GM23338 (cell line): Measurements from ENCODE around the gene FAM204A. TPM values are rescaled to one million over a fixed set of nuclear protein-coding genes. Genes with fewer than 3 reads are reported as not detected.

Experiments
- ATAC-seq: fragments of 200-7000 bp; cut with Tn5 transposase; 3 replicates; pipeline ENCODE4 v1.9.1; 2020
- DNase-seq: peaks from one replicate; pipeline ENCODE4 v3.0.0-alpha.2; 2015; ENCODE audit warnings: low spot score
- H2AFZ ChIP-seq: fragments of 200-600 bp; sonication (generic); 2 replicates; pipeline ENCODE4 v1.8.0; 2016; ENCODE audit warnings: antibody characterized with exemption, mild to moderate bottlenecking, moderate library complexity
- H3F3A ChIP-seq: fragments of 200-600 bp; sonication (generic); replicated peaks from 2 replicates; pipeline ENCODE4 v1.8.0; 2017; ENCODE audit warnings: antibody characterized with exemption, mixed run types, low read depth
- H3K27ac ChIP-seq: fragments of 200-600 bp; sonication (generic); 2 replicates; pipeline ENCODE4 v1.6.1; 2016; ENCODE audit warnings: low read depth
- H3K27me3 ChIP-seq: fragments of 200-600 bp; sonication (generic); 2 replicates; pipeline ENCODE4 v1.8.0; 2016; ENCODE audit warnings: mild to moderate bottlenecking, mixed run types, moderate library complexity; ENCODE audit not compliant: insufficient read depth
- H3K36me3 ChIP-seq: fragments of 200-600 bp; sonication (generic); 2 replicates; pipeline ENCODE4 v1.8.0; 2016; ENCODE audit warnings: mild to moderate bottlenecking; ENCODE audit not compliant: insufficient read depth
- H3K4me1 ChIP-seq: fragments of 200-600 bp; sonication (generic); 2 replicates; pipeline ENCODE4 v1.8.0; 2016; ENCODE audit warnings: mild to moderate bottlenecking, moderate library complexity; ENCODE audit not compliant: insufficient read depth
- H3K4me2 ChIP-seq: fragments of 200-600 bp; sonication (generic); 2 replicates; pipeline ENCODE4 v1.7.1; 2017; ENCODE audit warnings: mixed run types
- H3K4me3 ChIP-seq: fragments of 200-600 bp; sonication (generic); 2 replicates; pipeline ENCODE4 v1.6.1; 2016; ENCODE audit warnings: mixed run types
- H3K79me2 ChIP-seq: fragments of 200-600 bp; sonication (generic); replicated peaks from 2 replicates; pipeline ENCODE4 v1.8.0; 2017; ENCODE audit warnings: mild to moderate bottlenecking; ENCODE audit not compliant: insufficient read depth
- H3K9me2 ChIP-seq: fragments of 200-600 bp; sonication (generic); 2 replicates; pipeline ENCODE4 v1.8.0; 2017; ENCODE audit not compliant: insufficient read depth
- H4K20me1 ChIP-seq: fragments of 200-600 bp; sonication (generic); replicated peaks from 2 replicates; pipeline ENCODE4 v1.8.0; 2017; ENCODE audit warnings: mild to moderate bottlenecking; ENCODE audit not compliant: insufficient read depth
- H3K27ac Mint-ChIP-seq: 2 replicates; pipeline ENCODE4 v1.8.0; 2020; ENCODE audit warnings: inconsistent platforms, mild to moderate bottlenecking, moderate library complexity, mixed read lengths
- H3K27me3 Mint-ChIP-seq: 3 replicates; pipeline ENCODE4 v1.8.0; 2022; ENCODE audit warnings: low read depth, mild to moderate bottlenecking, moderate library complexity, mixed read lengths, inconsistent platforms; ENCODE audit not compliant: insufficient read depth, poor library complexity
- H3K36me3 Mint-ChIP-seq: 3 replicates; pipeline ENCODE4 v1.8.0; 2021; ENCODE audit warnings: low read depth, mild to moderate bottlenecking, inconsistent platforms, moderate library complexity, mixed read lengths
- H3K4me1 Mint-ChIP-seq: 3 replicates; pipeline ENCODE4 v1.8.0; 2020; ENCODE audit warnings: mild to moderate bottlenecking, inconsistent platforms, mixed read lengths
- H3K4me3 Mint-ChIP-seq: 3 replicates; pipeline ENCODE4 v1.8.0; 2021; ENCODE audit warnings: moderate library complexity, mild to moderate bottlenecking, inconsistent platforms, mixed read lengths
- H3K9me3 Mint-ChIP-seq: 3 replicates; pipeline ENCODE4 v1.8.0; 2020; ENCODE audit warnings: moderate library complexity, mild to moderate bottlenecking, inconsistent platforms, mixed read lengths
- CREB1 ChIP-seq: fragments of 250-450 bp; sonication (Bioruptor Pico); IDR thresholded peaks from 2 replicates; pipeline ENCODE4 v1.5.0; 2020; ENCODE audit warnings: low read depth, mild to moderate bottlenecking, moderate library complexity
- EZH2 ChIP-seq: fragments of 200-600 bp; sonication (generic); IDR thresholded peaks from one replicate; pipeline ENCODE4 v1.8.0; 2017; ENCODE audit warnings: antibody characterized with exemption, mild to moderate bottlenecking, low read depth; ENCODE audit not compliant: unreplicated experiment
- EZH2phosphoT487 ChIP-seq: fragments of 200-600 bp; sonication (generic); IDR thresholded peaks from one replicate; pipeline ENCODE4 v1.8.1; 2018; ENCODE audit warnings: antibody characterized with exemption; ENCODE audit not compliant: unreplicated experiment
- JUNB ChIP-seq: IDR thresholded peaks from one replicate; pipeline ENCODE4 v1.6.1; 2016; ENCODE audit warnings: antibody characterized with exemption; ENCODE audit not compliant: unreplicated experiment
- NANOG ChIP-seq: IDR thresholded peaks from 2 replicates; pipeline ENCODE4 v1.6.1; 2016; ENCODE audit warnings: antibody characterized with exemption, borderline replicate concordance
- POLR2AphosphoS5 ChIP-seq: IDR thresholded peaks from 2 replicates; pipeline ENCODE4 v1.6.1; 2016; ENCODE audit warnings: antibody characterized with exemption, low read depth
- STAT1 ChIP-seq: IDR thresholded peaks from one replicate; pipeline ENCODE4 v1.6.1; 2016; ENCODE audit warnings: antibody characterized with exemption; ENCODE audit not compliant: unreplicated experiment
- ZNF114 ChIP-seq: fragments of 250-450 bp; sonication (Bioruptor Pico); IDR thresholded peaks from 2 replicates; pipeline ENCODE4 v1.5.0; 2020; ENCODE audit warnings: mild to moderate bottlenecking, moderate library complexity
- ZNF331 ChIP-seq: fragments of 250-450 bp; sonication (Bioruptor Pico); IDR thresholded peaks from 2 replicates; pipeline ENCODE4 v1.5.0; 2020; ENCODE audit warnings: low read depth, mild to moderate bottlenecking, moderate library complexity
- polyA plus RNA-seq: library from polyadenylated mRNA; unstranded; fragments of >200 nt; fragmentation: Nextera tagmentation; extraction: Ambion mirVana; gene quantifications from 2 replicates; pipeline ENCODE4 v1.2.1, GENCODE V29; 2016
- total RNA-seq: library from RNA; depleted of rRNA; stranded (reverse); fragments of >200 nt; shearing (Covaris generic); gene quantifications from 2 replicates; pipeline ENCODE4 v1.2.3, GENCODE V29; 2014
- TF ChIP-seq, protein P1 (sequence below): IDR thresholded peaks from 2 replicates; pipeline ENCODE4 v1.6.1; 2016; ENCODE audit warnings: antibody characterized with exemption
- TF ChIP-seq, protein P2 (sequence below), 2 experiments: fragments of 200-600 bp in 1 of 2; sonication (generic) in 1 of 2; conservative IDR thresholded peaks; 2 replicates each; pipeline versions ENCODE4 v1.5.1 to v1.6.1; 2016 to 2017; ENCODE audit warnings: antibody characterized with exemption in 2 of 2, low read depth in 2 of 2, mild to moderate bottlenecking in 2 of 2, moderate library complexity in 1 of 2
- TF ChIP-seq, protein P3 (sequence below): IDR thresholded peaks from one replicate; pipeline ENCODE4 v1.6.1; 2018; ENCODE audit warnings: antibody characterized with exemption; ENCODE audit not compliant: unreplicated experiment
- TF ChIP-seq, protein P4 (sequence below): fragments of 250-450 bp; sonication (Bioruptor Pico); IDR thresholded peaks from 2 replicates; pipeline ENCODE4 v1.5.0; 2020; ENCODE audit warnings: mild to moderate bottlenecking, moderate library complexity

FAM204A gene
- total and polyA plus RNA-seq, 2 experiments from 2014 or later, result 31.6 to 72.0 TPM

DNA sequence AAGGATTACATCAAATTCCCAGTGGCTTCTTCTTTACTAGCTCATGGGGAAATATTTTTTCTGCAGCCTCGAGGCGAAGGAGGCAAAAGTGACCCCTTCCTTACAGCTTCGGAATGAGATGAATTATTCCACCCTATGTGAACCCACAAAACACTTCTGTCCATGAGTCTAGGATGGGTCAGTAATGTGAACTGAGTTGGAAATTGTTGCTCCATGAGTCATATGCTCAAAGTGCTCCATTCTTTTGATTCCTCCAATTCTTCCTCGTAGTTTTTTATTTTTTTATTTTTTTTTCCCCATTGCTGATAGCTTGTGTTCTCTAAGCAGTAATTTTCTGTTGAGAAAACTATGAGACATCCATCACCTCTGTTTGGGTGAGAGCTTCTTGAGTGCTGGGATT is 31.7 kb upstream of the FAM204A start:
- DNase-seq (no peak), ATAC-seq (no peak)
- H3K9me2 ChIP-seq, result peaks cover 7% of the 10 kb centered on the region; the same call in 1 of the 2 replicates
- no peak overlapping the region for H3K4me2 ChIP-seq
- no peak overlapping the region for H2AFZ ChIP-seq
- Mint-ChIP-seq H3K36me3 (no peaks in the 10 kb centered on the region), H3K27ac (no peak overlapping the region), H3K27me3 (no peaks in the 10 kb centered on the region), H3K9me3 (no peaks in the 10 kb centered on the region), H3K4me3 (no peak overlapping the region), H3K4me1 (no peaks in the 10 kb centered on the region)
- no peaks in the 10 kb centered on the region for H3K27me3 ChIP-seq
- no peaks in the 10 kb centered on the region for H3K36me3 ChIP-seq
- H3K79me2 ChIP-seq, result no peaks in the 10 kb centered on the region
- no peak overlapping the region for H3K4me3 ChIP-seq
- TF ChIP-seq, protein P1, sequence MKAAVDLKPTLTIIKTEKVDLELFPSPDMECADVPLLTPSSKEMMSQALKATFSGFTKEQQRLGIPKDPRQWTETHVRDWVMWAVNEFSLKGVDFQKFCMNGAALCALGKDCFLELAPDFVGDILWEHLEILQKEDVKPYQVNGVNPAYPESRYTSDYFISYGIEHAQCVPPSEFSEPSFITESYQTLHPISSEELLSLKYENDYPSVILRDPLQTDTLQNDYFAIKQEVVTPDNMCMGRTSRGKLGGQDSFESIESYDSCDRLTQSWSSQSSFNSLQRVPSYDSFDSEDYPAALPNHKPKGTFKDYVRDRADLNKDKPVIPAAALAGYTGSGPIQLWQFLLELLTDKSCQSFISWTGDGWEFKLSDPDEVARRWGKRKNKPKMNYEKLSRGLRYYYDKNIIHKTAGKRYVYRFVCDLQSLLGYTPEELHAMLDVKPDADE, result no peak
- TF ChIP-seq NANOG (no peak), ZNF114 (CRISPR knock-in tag) (no peak), CREB1 (no peak), POLR2AphosphoS5 (no peak), STAT1 (no peak), ZNF331 (CRISPR knock-in tag) (no peak), JUNB (no peak), EZH2 (no peak), EZH2phosphoT487 (no peak)
- TF ChIP-seq, protein P2, sequence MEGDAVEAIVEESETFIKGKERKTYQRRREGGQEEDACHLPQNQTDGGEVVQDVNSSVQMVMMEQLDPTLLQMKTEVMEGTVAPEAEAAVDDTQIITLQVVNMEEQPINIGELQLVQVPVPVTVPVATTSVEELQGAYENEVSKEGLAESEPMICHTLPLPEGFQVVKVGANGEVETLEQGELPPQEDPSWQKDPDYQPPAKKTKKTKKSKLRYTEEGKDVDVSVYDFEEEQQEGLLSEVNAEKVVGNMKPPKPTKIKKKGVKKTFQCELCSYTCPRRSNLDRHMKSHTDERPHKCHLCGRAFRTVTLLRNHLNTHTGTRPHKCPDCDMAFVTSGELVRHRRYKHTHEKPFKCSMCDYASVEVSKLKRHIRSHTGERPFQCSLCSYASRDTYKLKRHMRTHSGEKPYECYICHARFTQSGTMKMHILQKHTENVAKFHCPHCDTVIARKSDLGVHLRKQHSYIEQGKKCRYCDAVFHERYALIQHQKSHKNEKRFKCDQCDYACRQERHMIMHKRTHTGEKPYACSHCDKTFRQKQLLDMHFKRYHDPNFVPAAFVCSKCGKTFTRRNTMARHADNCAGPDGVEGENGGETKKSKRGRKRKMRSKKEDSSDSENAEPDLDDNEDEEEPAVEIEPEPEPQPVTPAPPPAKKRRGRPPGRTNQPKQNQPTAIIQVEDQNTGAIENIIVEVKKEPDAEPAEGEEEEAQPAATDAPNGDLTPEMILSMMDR (conservative IDR thresholded peaks at IDR 0.05; ENCODE audit: low read depth in 2 of 2), result no peak
- TF ChIP-seq, protein P3, sequence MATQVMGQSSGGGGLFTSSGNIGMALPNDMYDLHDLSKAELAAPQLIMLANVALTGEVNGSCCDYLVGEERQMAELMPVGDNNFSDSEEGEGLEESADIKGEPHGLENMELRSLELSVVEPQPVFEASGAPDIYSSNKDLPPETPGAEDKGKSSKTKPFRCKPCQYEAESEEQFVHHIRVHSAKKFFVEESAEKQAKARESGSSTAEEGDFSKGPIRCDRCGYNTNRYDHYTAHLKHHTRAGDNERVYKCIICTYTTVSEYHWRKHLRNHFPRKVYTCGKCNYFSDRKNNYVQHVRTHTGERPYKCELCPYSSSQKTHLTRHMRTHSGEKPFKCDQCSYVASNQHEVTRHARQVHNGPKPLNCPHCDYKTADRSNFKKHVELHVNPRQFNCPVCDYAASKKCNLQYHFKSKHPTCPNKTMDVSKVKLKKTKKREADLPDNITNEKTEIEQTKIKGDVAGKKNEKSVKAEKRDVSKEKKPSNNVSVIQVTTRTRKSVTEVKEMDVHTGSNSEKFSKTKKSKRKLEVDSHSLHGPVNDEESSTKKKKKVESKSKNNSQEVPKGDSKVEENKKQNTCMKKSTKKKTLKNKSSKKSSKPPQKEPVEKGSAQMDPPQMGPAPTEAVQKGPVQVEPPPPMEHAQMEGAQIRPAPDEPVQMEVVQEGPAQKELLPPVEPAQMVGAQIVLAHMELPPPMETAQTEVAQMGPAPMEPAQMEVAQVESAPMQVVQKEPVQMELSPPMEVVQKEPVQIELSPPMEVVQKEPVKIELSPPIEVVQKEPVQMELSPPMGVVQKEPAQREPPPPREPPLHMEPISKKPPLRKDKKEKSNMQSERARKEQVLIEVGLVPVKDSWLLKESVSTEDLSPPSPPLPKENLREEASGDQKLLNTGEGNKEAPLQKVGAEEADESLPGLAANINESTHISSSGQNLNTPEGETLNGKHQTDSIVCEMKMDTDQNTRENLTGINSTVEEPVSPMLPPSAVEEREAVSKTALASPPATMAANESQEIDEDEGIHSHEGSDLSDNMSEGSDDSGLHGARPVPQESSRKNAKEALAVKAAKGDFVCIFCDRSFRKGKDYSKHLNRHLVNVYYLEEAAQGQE, result no peak
- TF ChIP-seq, protein P4, sequence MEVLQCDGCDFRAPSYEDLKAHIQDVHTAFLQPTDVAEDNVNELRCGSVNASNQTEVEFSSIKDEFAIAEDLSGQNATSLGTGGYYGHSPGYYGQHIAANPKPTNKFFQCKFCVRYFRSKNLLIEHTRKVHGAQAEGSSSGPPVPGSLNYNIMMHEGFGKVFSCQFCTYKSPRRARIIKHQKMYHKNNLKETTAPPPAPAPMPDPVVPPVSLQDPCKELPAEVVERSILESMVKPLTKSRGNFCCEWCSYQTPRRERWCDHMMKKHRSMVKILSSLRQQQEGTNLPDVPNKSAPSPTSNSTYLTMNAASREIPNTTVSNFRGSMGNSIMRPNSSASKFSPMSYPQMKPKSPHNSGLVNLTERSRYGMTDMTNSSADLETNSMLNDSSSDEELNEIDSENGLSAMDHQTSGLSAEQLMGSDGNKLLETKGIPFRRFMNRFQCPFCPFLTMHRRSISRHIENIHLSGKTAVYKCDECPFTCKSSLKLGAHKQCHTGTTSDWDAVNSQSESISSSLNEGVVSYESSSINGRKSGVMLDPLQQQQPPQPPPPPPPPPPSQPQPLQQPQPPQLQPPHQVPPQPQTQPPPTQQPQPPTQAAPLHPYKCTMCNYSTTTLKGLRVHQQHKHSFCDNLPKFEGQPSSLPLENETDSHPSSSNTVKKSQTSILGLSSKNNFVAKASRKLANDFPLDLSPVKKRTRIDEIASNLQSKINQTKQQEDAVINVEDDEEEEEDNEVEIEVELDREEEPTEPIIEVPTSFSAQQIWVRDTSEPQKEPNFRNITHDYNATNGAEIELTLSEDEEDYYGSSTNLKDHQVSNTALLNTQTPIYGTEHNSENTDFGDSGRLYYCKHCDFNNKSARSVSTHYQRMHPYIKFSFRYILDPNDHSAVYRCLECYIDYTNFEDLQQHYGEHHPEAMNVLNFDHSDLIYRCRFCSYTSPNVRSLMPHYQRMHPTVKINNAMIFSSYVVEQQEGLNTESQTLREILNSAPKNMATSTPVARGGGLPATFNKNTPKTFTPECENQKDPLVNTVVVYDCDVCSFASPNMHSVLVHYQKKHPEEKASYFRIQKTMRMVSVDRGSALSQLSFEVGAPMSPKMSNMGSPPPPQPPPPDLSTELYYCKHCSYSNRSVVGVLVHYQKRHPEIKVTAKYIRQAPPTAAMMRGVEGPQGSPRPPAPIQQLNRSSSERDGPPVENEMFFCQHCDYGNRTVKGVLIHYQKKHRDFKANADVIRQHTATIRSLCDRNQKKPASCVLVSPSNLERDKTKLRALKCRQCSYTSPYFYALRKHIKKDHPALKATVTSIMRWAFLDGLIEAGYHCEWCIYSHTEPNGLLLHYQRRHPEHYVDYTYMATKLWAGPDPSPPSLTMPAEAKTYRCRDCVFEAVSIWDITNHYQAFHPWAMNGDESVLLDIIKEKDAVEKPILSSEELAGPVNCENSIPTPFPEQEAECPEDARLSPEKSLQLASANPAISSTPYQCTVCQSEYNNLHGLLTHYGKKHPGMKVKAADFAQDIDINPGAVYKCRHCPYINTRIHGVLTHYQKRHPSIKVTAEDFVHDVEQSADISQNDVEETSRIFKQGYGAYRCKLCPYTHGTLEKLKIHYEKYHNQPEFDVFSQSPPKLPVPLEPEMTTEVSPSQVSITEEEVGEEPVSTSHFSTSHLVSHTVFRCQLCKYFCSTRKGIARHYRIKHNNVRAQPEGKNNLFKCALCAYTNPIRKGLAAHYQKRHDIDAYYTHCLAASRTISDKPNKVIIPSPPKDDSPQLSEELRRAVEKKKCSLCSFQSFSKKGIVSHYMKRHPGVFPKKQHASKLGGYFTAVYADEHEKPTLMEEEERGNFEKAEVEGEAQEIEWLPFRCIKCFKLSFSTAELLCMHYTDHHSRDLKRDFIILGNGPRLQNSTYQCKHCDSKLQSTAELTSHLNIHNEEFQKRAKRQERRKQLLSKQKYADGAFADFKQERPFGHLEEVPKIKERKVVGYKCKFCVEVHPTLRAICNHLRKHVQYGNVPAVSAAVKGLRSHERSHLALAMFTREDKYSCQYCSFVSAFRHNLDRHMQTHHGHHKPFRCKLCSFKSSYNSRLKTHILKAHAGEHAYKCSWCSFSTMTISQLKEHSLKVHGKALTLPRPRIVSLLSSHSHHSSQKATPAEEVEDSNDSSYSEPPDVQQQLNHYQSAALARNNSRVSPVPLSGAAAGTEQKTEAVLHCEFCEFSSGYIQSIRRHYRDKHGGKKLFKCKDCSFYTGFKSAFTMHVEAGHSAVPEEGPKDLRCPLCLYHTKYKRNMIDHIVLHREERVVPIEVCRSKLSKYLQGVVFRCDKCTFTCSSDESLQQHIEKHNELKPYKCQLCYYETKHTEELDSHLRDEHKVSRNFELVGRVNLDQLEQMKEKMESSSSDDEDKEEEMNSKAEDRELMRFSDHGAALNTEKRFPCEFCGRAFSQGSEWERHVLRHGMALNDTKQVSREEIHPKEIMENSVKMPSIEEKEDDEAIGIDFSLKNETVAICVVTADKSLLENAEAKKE (CRISPR knock-in tag), result no peak
- no peaks in the 10 kb centered on the region for H3K4me1 ChIP-seq
- H3F3A ChIP-seq, result no peaks in the 10 kb centered on the region
- no peak overlapping the region for H3K27ac ChIP-seq
- H4K20me1 ChIP-seq, result no peaks in the 10 kb centered on the region
